IMR-90 (cell line): ENCODE data around the gene EXT2.

Experiments
- MAFK ChIP-seq: IDR thresholded peaks from 2 replicates; pipeline ENCODE4 v1.6.1; 2012; ENCODE audit warnings: low read depth, low read length, improper control_type of control experiment
- TF ChIP-seq, protein P1 (sequence below): conservative IDR thresholded peaks from 2 replicates; pipeline ENCODE4 v1.5.1; 2012; ENCODE audit warnings: mild to moderate bottlenecking, low read depth, low read length, improper control_type of control experiment

- TF ChIP-seq, protein P1, sequence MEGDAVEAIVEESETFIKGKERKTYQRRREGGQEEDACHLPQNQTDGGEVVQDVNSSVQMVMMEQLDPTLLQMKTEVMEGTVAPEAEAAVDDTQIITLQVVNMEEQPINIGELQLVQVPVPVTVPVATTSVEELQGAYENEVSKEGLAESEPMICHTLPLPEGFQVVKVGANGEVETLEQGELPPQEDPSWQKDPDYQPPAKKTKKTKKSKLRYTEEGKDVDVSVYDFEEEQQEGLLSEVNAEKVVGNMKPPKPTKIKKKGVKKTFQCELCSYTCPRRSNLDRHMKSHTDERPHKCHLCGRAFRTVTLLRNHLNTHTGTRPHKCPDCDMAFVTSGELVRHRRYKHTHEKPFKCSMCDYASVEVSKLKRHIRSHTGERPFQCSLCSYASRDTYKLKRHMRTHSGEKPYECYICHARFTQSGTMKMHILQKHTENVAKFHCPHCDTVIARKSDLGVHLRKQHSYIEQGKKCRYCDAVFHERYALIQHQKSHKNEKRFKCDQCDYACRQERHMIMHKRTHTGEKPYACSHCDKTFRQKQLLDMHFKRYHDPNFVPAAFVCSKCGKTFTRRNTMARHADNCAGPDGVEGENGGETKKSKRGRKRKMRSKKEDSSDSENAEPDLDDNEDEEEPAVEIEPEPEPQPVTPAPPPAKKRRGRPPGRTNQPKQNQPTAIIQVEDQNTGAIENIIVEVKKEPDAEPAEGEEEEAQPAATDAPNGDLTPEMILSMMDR = no peak
- no peak for TF ChIP-seq MAFK
These were observed 157.6 kb downstream of the EXT2 start for GRCh38 chr11:44252999-44253602.
